NB4 (cell line): Measurements from ENCODE around the gene TMEM150B.

Experiments
- DNase-seq: peaks from one replicate; pipeline ENCODE4 v3.0.0; 2010; ENCODE audit warnings: low read depth
- H3K4me3 ChIP-seq: one replicate; pipeline ENCODE4 v1.5.1; 2011; ENCODE audit warnings: mild to moderate bottlenecking, low read depth, low read length, moderate library complexity
- MYC ChIP-seq: IDR thresholded peaks from 2 replicates; pipeline ENCODE4 v1.6.1; 2011; ENCODE audit warnings: low read depth, low read length
- POLR2A ChIP-seq: IDR thresholded peaks from 2 replicates; pipeline ENCODE4 v1.6.1; 2011; ENCODE audit warnings: mild to moderate bottlenecking; ENCODE audit not compliant: insufficient read length; ENCODE audit errors: extremely low read depth
- TF ChIP-seq, protein P1 (sequence below): IDR thresholded peaks from one replicate; pipeline ENCODE4 v1.5.1; 2012; ENCODE audit warnings: low read depth, low read length
- TF ChIP-seq, protein P2 (sequence below): IDR thresholded peaks from 2 replicates; pipeline ENCODE4 v1.6.1; 2011; ENCODE audit warnings: low read depth, low read length

TMEM150B gene

DNA sequence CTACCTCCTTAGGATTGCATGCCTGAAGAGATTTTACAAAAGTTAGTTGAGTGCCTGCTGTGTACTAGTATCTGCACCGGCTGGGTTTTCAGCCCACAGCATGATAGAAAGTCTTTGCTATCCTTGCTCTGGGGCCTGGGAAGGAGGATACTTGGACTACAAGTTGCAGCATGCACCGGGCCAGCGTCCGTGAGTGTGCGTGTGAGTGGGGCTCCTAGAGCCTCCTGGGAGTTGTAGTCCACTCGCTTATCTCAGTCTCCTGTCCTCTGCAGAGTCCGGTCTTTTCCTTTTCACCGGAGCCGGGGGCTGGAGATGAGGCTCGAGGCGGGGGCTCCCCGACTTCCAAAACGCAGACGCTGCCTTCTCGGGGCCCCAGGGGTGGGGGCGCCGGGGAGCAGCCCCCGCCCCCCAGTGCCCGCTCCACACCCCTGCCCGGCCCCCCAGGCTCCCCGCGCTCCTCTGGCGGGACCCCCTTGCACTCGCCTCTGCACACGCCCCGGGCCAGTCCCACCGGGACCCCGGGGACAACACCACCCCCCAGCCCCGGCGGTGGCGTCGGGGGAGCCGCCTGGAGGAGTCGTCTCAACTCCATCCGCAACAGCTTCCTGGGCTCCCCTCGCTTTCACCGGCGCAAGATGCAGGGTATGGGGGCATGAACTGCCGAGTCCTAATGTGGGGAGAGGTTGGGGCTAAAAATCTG is 20.7 kb downstream of the TMEM150B start:
- TF ChIP-seq, protein P1, sequence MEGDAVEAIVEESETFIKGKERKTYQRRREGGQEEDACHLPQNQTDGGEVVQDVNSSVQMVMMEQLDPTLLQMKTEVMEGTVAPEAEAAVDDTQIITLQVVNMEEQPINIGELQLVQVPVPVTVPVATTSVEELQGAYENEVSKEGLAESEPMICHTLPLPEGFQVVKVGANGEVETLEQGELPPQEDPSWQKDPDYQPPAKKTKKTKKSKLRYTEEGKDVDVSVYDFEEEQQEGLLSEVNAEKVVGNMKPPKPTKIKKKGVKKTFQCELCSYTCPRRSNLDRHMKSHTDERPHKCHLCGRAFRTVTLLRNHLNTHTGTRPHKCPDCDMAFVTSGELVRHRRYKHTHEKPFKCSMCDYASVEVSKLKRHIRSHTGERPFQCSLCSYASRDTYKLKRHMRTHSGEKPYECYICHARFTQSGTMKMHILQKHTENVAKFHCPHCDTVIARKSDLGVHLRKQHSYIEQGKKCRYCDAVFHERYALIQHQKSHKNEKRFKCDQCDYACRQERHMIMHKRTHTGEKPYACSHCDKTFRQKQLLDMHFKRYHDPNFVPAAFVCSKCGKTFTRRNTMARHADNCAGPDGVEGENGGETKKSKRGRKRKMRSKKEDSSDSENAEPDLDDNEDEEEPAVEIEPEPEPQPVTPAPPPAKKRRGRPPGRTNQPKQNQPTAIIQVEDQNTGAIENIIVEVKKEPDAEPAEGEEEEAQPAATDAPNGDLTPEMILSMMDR: no peak
- TF ChIP-seq POLR2A: no peak
- TF ChIP-seq, protein P2, sequence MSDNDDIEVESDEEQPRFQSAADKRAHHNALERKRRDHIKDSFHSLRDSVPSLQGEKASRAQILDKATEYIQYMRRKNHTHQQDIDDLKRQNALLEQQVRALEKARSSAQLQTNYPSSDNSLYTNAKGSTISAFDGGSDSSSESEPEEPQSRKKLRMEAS: no peak
- TF ChIP-seq MYC: no peak; the same call in 1 of the 2 replicates
- H3K4me3 ChIP-seq: no peak overlapping the region
- peak; percentile 71 for DNase-seq

DNA sequence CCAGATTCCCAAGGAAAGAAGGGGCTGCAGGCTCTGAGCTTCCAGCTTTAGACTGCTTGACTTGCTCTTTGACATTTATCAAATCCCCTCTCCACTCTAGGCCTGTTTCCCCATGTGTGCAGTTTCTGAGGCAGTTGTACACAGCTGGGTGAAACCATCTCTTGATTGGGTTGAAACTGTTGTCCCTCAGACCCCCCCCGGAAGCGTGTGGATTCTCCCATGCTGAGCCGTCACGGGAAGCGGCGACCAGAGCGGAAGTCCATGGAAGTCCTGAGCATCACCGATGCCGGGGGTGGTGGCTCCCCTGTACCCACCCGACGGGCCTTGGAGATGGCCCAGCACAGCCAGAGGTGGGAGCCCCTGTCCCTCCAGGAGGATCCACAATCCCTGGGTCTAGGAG is 21.7 kb downstream of the TMEM150B start:
- no peak overlapping the region for H3K4me3 ChIP-seq
- TF ChIP-seq MYC (no peak), POLR2A (no peak)
- TF ChIP-seq, protein P2: no peak
- TF ChIP-seq, protein P1: no peak
- DNase-seq: no peak

DNA sequence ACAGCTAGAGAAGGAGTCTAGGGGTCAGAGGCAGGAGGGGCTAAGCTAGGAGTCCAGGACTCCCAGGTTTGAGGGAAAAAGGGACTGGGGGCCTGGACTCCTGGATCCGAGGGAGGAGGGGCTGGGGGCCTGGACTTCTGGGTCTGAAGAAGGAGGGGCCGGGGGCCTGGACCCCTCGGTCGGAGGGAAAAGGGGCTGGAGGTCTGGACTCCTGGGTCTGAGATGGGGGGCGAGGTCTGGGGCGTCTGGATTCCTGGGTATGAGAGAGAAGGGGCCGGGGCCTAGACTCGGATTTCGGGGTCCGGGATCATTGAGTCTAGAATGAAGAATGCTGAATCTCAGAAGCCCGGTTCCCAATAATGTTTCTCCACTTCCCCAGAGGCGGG is 22.8 kb downstream of the TMEM150B start:
- no peak overlapping the region for H3K4me3 ChIP-seq
- TF ChIP-seq MYC (no peak), POLR2A (no peak)
- TF ChIP-seq, protein P1: no peak
- TF ChIP-seq, protein P2: no peak
- DNase-seq: no peak

DNA sequence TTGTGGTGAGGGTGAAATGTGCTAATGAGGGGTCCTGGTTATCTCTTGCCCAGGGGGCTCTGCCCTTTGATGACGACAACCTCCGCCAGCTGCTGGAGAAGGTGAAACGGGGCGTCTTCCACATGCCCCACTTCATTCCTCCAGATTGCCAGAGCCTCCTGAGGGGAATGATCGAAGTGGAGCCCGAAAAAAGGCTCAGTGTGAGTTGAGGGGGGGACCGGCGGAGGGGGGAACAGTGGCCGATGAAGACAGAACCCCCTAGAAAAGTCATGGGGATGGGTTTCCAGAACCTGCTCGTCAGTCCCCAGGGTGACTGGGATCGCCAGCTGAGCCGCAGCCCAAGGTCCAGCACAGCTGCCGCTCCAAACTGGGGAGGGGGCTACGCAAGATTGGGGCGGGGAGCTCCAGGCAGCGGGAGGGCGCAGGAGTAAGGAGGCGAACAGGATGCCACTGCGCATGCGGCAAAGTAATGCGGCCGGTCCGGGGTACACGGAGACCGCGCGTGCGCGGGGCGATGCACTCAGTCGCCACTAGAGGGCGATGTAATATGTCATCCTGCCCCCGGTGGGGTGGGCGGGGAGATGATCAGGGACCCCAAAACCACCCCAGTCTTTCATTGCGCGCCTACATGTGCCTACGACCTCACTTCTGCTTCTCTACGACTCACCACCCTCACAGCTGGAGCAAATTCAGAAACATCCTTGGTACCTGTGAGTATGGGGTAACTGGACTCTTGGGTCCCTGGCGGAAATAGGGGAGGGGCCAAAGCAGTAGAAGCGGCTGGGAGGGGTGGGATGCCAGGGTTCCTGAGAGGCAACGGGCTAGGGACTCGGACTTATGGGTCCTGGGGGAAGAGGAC is 23.5 kb downstream of the TMEM150B start:
- TF ChIP-seq, protein P1: peak; percentile 63
- TF ChIP-seq POLR2A (no peak), MYC (no peak)
- TF ChIP-seq, protein P2: peak; percentile 23; the same call in 1 of the 2 replicates
- H3K4me3 ChIP-seq: no peak overlapping the region
- DNase-seq: peak; percentile 71

DNA sequence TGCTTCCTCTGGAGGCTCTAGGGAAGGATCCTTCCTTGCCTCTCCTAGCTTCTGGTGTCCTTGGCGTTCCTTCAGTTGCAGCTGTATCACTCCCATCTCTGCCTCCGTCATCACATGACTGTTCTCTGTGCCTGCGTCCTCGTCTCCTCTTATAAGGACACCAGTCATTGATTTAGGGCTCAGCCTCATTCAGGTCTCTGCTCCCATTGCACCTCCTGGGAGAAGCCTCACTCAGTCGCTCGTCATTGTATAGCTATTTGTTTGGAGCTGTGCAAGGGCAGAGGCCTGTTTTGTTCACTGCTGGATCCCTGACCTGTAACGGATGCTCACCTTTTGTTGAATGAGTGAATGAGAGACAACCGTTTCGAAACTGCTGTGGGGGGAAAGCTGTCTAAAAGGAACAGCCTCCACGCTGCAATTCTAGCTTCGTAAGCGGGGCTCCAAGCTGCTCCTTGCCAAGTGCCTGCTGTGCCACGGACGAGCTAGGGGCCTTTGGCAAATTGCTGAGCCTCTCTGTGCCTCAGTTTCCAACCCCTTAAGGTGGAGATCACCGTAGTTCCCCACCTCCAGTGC is 24.2 kb downstream of the TMEM150B start:
- no peak for TF ChIP-seq MYC
- TF ChIP-seq POLR2A: no peak
- TF ChIP-seq, protein P1: no peak
- no peak overlapping the region for H3K4me3 ChIP-seq
- no peak for DNase-seq
